Measurements from ENCODE around the gene GALNTL6.

- TF ChIP-seq CTCF (IDR thresholded peaks at IDR 0.05; ENCODE audit: extremely low read depth in 1 of 2, insufficient read depth in 1 of 2, low read depth in 1 of 2, low read length in 2 of 2) (no peak), EZH2 (IDR thresholded peaks at IDR 0.05; ENCODE audit: borderline replicate concordance, low read depth, low read length, severe bottlenecking) (no peak), POLR2A (IDR thresholded peaks at IDR 0.05; ENCODE audit: low read depth, low read length) (no peak), MAX (IDR thresholded peaks at IDR 0.05; ENCODE audit: insufficient read depth, insufficient read length) (no peak), POLR2AphosphoS5 (IDR thresholded peaks at IDR 0.05; ENCODE audit: insufficient read depth, low read depth, low read length) (no peak)
Measured at GRCh38 chr4:172871381-172871780, 1058.2 kb downstream of the GALNTL6 start.

All from endothelial cell of umbilical vein (primary cell).